K562 (cell line): ENCODE measurements around the gene EPHB4. TPM values are rescaled to one million over a fixed set of nuclear protein-coding genes. Genes with fewer than 3 reads are reported as not detected.

Source experiments
- CHCHD3 ChIP-seq: fragments of 250-450 bp; sonication (Bioruptor Pico); IDR thresholded peaks from 2 replicates; pipeline ENCODE4 v2.1.2; 2022; ENCODE audit warnings: mild to moderate bottlenecking
- DIDO1 ChIP-seq: fragments of 450-650 bp; IDR thresholded peaks from 2 replicates; pipeline ENCODE4 v1.6.1; 2016; ENCODE audit warnings: low read depth, missing biosample characterization, missing genetic modification characterization
- GTF2F1 ChIP-seq: IDR thresholded peaks from 2 replicates; pipeline ENCODE4 v1.6.1; 2011; ENCODE audit warnings: low read depth, low read length, improper control_type of control experiment
- KLF13 ChIP-seq: fragments of 450-650 bp; IDR thresholded peaks from 2 replicates; pipeline ENCODE4 v1.6.1; 2016; ENCODE audit warnings: missing genetic modification characterization, low read depth, mild to moderate bottlenecking, missing compliant biosample characterization, moderate library complexity, borderline replicate concordance
- LARP7 ChIP-seq: fragments of 450-650 bp; IDR thresholded peaks from 2 replicates; pipeline ENCODE4 v1.6.1; 2016
- SETDB1 ChIP-seq: IDR thresholded peaks from one replicate; pipeline ENCODE4 v1.6.1; 2012; ENCODE audit warnings: low read length, control low read depth, inconsistent platforms
- SIN3B ChIP-seq: fragments of 450-650 bp; IDR thresholded peaks from 2 replicates; pipeline ENCODE4 v1.6.1; 2017; ENCODE audit warnings: low read depth, mild to moderate bottlenecking, moderate library complexity
- SMARCB1 ChIP-seq: IDR thresholded peaks from 2 replicates; pipeline ENCODE4 v1.6.1; 2011; ENCODE audit warnings: improper control_type of control experiment, low read depth; ENCODE audit not compliant: insufficient read length
- STAG1 ChIP-seq: sonication (generic); formaldehyde crosslinking; IDR thresholded peaks from 2 replicates; pipeline ENCODE4 v1.5.0; 2020; ENCODE audit warnings: missing genetic modification reagents, borderline replicate concordance
- TFAM ChIP-seq: fragments of 250-450 bp; sonication (Bioruptor Pico); conservative IDR thresholded peaks from 2 replicates; pipeline ENCODE4 v1.5.0; 2021; ENCODE audit warnings: mild to moderate bottlenecking, moderate library complexity
- XRCC5 ChIP-seq: fragments of 200-400 bp; formaldehyde crosslinking; IDR thresholded peaks from 2 replicates; pipeline ENCODE4 v1.6.1; 2017; ENCODE audit warnings: low read depth, mild to moderate bottlenecking, low read length
- ZKSCAN3 ChIP-seq: fragments of 250-450 bp; sonication (Bioruptor Pico); IDR thresholded peaks from 2 replicates; pipeline ENCODE4 v1.4.0; 2020
- ZNF232 ChIP-seq: sonication (generic); formaldehyde crosslinking; IDR thresholded peaks from 2 replicates; pipeline ENCODE4 v1.8.0; 2022; ENCODE audit warnings: mild to moderate bottlenecking, missing genetic modification reagents
- polyA plus RNA-seq, 8 experiments: library from polyadenylated mRNA; depleted of rRNA in 4 of 8; stranded (reverse) in 5 of 8; unstranded in 3 of 8; fragments of >200 nt; fragmentation: Nextera tagmentation in 2 of 8; fragmentation: Illumina TruSeq in 1 of 8; extraction: Ambion mirVana in 2 of 8; extraction: Trizol in 1 of 8; gene quantifications; 2 replicates each; pipeline versions ENCODE4 v1.2.1 to v1.2.3, GENCODE V29; 2011 to 2014; ENCODE audit warnings: inconsistent platforms in 1 of 8, missing spikeins in 1 of 8
- total RNA-seq, 7 experiments: library from RNA; depleted of rRNA in 6 of 7; stranded (reverse); fragments of >200 nt in 6 of 7; fragmentation: Illumina TruSeq in 2 of 7; extraction: Trizol in 2 of 7; gene quantifications; 2 replicates each; pipeline versions ENCODE4 v1.2.1 to v1.2.3, GENCODE V29; 2011 to 2021; ENCODE audit warnings: low replicate concordance in 1 of 7
- TF ChIP-seq, protein P1 (sequence below): fragments of 450-650 bp; IDR thresholded peaks from 2 replicates; pipeline ENCODE4 v1.6.1; 2016; ENCODE audit warnings: low read depth, mild to moderate bottlenecking, moderate library complexity
- TF ChIP-seq, protein P2 (sequence below): sonication (generic); formaldehyde crosslinking; IDR thresholded peaks from 2 replicates; pipeline ENCODE4 v1.8.0; 2022; ENCODE audit warnings: mild to moderate bottlenecking, missing genetic modification reagents
- TF ChIP-seq, protein P3 (sequence below): sonication (generic); formaldehyde crosslinking; IDR thresholded peaks from 2 replicates; pipeline ENCODE4 v1.8.1; 2023; ENCODE audit warnings: mild to moderate bottlenecking, missing genetic modification reagents
- TF ChIP-seq, protein P4 (sequence below): fragments of 450-650 bp; IDR thresholded peaks from 2 replicates; pipeline ENCODE4 v1.6.1; 2016; ENCODE audit warnings: borderline replicate concordance

Gene EPHB4
- total and polyA plus RNA-seq, 9 of the 15 experiments (the other 6 are each of a cell fraction or from before 2014, with no cell fraction given), result 1.2 to 82.1 (median 37.9) TPM

DNA sequence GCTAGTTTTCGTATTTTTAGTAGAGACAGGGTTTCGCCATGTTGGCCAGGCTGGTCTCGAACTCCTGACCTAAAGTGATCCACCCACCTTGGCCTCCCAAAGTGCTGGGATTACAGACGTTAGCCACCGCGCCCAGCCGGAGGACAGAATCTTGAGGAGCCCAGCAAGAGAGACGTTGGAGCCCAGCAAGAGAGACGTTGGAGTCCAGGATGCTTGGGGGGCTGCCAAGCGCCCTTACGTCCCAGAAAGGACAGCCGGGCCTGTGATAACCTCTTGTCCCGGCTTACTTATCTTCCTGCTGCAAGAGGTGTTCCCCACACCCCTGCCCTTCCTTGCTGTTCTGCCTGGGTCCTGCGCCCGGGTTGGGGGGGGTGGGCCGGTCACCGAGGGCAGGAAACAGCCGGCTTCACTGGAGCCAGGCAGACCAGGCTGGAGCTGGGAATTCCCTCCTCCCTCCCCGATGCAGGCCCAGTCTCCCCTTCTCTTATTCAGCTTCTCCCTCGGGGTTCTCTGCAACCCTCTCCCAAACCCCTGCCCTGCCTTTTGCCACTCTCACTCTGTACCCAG is 1.9 kb upstream of the EPHB4 start (continued):
- TF ChIP-seq SETDB1 (no peak), SMARCB1 (no peak), XRCC5 (no peak; the same call in 1 of the 2 replicates), ZNF232 (no peak), KLF13 (no peak), CHCHD3 (no peak), SIN3B (no peak), GTF2F1 (no peak), TFAM (CRISPR knock-in tag) (no peak), LARP7 (no peak), ZKSCAN3 (CRISPR knock-in tag) (no peak), STAG1 (CRISPR knock-in tag) (no peak), DIDO1 (tag) (no peak)
- TF ChIP-seq, protein P1, sequence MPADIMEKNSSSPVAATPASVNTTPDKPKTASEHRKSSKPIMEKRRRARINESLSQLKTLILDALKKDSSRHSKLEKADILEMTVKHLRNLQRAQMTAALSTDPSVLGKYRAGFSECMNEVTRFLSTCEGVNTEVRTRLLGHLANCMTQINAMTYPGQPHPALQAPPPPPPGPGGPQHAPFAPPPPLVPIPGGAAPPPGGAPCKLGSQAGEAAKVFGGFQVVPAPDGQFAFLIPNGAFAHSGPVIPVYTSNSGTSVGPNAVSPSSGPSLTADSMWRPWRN, result no peak
- TF ChIP-seq, protein P2, sequence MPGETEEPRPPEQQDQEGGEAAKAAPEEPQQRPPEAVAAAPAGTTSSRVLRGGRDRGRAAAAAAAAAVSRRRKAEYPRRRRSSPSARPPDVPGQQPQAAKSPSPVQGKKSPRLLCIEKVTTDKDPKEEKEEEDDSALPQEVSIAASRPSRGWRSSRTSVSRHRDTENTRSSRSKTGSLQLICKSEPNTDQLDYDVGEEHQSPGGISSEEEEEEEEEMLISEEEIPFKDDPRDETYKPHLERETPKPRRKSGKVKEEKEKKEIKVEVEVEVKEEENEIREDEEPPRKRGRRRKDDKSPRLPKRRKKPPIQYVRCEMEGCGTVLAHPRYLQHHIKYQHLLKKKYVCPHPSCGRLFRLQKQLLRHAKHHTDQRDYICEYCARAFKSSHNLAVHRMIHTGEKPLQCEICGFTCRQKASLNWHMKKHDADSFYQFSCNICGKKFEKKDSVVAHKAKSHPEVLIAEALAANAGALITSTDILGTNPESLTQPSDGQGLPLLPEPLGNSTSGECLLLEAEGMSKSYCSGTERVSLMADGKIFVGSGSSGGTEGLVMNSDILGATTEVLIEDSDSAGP (CRISPR knock-in tag), result no peak
- TF ChIP-seq, protein P3, sequence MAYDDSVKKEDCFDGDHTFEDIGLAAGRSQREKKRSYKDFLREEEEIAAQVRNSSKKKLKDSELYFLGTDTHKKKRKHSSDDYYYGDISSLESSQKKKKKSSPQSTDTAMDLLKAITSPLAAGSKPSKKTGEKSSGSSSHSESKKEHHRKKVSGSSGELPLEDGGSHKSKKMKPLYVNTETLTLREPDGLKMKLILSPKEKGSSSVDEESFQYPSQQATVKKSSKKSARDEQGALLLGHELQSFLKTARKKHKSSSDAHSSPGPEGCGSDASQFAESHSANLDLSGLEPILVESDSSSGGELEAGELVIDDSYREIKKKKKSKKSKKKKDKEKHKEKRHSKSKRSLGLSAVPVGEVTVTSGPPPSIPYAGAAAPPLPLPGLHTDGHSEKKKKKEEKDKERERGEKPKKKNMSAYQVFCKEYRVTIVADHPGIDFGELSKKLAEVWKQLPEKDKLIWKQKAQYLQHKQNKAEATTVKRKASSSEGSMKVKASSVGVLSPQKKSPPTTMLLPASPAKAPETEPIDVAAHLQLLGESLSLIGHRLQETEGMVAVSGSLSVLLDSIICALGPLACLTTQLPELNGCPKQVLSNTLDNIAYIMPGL (CRISPR knock-in tag), result no peak
- TF ChIP-seq, protein P4, sequence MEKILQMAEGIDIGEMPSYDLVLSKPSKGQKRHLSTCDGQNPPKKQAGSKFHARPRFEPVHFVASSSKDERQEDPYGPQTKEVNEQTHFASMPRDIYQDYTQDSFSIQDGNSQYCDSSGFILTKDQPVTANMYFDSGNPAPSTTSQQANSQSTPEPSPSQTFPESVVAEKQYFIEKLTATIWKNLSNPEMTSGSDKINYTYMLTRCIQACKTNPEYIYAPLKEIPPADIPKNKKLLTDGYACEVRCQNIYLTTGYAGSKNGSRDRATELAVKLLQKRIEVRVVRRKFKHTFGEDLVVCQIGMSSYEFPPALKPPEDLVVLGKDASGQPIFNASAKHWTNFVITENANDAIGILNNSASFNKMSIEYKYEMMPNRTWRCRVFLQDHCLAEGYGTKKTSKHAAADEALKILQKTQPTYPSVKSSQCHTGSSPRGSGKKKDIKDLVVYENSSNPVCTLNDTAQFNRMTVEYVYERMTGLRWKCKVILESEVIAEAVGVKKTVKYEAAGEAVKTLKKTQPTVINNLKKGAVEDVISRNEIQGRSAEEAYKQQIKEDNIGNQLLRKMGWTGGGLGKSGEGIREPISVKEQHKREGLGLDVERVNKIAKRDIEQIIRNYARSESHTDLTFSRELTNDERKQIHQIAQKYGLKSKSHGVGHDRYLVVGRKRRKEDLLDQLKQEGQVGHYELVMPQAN, result peak; percentile 16; the same call in 1 of the 2 replicates
